NCI-H2171 treated with DMSO at 0.1 percent for 48 hours (cell line): Measurements from ENCODE around the gene CARS2.

Source experiments
- DNase-seq: peaks from one replicate; lab custom pipeline; 2025; lab: John Stamatoyannopoulos, UW

The CARS2 gene

DNA sequence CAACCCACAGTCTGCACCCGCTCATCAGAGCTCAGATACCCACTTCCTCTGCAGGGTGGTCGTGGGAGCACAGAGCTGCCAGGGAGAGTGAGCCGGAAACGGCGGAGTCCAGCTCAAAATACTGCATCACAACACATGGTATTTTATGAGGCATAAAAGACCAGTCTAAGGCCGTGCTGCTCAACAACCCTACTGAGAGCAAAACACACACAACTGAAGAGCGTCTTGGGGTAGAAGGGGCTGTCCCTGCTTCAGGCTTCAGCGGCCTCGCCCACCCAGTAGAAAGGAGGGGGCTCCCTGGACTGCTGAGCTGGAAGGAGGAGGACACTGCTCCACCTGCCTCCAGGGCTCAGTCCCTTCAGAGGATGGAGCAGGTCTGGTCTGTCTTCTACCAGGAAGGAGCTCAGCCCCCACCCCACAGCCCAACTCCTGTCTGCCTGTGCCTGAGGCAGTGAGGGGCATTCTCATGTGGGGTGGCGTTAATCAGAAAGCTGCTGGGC, 53.6 kb downstream of the CARS2 start:
- DNase-seq, result no peak

DNA sequence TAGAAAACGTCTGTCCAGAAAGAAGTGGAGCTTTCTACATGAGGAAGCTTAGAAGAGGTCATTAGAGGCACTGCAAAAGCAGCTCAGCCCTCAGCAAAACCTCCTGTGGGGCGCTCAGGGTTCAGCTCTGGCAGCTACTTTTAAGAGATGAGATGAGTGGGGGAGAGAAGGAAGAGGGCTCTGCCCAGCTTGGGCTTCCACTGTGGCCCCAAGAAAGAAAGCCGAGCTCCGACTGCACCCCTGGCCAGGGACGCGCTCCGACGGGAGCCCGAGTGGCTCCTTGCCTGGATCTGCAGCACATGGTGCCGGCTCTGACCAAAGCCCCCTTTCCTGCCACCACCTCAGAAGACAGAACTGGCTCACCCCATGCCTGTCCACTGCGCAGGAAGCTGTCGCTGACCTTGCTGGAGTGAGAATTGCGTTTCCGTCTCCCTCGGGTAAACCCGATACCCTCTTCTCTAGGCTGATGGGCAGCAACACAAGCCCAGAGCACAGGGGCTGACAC, 54.1 kb downstream of the CARS2 start:
- no peak for DNase-seq

DNA sequence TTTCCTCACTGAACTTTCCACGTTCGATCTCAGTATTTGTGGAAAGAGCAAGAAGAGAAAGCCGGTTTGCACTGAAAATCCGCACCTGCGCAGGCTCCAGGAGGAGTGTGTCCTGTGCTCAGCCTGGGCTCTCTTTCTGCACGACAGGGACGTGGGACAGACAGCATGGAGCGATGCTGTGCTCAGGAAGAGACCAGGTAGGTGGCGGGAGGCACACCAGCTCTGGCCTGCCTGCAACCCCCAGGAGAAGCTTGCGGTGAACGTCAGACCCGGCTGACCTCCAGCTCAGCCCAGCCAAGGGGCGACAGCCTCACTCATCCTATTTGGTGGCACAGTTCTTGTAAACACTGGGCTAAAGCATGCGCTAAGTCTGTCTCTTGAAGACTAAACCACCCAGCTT, 54.6 kb downstream of the CARS2 start:
- DNase-seq, result no peak

DNA sequence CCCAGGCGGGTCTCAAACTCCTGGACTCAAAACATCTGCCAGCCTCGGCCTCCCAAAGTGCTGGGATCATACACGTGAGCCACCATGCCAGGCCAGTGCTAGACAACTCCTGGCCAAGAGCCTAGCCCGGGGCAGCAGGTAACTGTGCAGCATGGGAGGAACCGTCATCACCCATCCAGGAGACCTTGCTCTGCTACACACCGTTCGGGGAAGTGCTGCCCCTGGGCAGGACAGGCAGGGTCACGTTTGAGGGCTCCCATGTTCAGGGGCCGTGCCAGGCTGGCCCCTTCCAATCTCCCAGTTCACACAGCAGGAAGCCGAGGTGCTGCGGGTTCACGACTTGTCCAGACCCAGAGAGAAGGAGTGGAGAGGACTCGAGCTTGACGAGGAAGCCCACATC, 55.5 kb downstream of the CARS2 start:
- no peak for DNase-seq

DNA sequence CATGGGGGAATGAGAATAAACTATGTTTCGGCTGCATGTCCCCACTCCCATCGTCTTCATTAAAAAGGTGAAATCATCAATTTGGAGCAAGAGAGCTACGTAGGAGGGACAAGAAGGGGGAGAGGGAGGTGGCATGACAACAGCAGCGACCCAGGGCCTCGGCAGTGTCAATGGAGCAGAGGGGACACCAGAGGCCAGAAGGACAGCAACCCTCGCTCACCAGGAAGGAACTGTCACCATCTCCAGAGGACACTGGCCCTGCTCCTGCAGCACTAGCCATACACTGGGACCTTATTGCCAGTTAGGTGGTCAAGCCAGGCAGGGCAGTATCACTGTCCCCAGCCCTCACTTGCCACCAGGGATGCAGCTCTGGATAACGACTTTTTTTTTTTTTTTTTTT, 56.4 kb downstream of the CARS2 start:
- DNase-seq, result no peak

DNA sequence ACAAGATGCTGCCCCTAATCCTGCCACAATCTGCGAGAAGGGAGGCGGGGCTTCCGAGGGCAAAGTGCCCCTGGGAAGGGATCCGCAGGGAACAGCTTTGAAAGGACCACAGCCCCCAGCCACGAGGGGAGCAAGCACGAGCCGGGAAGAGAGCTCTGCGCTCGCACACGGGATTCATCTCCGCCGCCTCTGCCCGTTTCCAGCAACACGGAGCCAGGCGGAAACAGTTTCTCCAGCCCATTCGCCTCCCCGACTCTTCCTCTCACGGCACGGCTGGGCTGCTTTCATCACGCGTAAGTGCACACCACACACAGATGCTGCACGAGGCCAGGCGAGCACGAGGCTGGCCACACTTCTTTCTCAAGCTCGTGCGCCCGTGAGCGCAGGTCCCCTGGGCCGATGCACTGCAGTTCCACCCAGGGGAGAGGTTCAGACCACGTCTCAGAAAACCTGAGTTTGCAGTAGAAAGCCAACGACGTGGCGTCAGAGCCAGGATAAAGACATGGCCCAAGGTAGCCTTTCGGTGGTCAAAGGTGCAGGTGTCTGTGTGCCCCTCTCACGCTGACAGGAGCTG, 57.0 kb downstream of the CARS2 start:
- DNase-seq, result no peak

DNA sequence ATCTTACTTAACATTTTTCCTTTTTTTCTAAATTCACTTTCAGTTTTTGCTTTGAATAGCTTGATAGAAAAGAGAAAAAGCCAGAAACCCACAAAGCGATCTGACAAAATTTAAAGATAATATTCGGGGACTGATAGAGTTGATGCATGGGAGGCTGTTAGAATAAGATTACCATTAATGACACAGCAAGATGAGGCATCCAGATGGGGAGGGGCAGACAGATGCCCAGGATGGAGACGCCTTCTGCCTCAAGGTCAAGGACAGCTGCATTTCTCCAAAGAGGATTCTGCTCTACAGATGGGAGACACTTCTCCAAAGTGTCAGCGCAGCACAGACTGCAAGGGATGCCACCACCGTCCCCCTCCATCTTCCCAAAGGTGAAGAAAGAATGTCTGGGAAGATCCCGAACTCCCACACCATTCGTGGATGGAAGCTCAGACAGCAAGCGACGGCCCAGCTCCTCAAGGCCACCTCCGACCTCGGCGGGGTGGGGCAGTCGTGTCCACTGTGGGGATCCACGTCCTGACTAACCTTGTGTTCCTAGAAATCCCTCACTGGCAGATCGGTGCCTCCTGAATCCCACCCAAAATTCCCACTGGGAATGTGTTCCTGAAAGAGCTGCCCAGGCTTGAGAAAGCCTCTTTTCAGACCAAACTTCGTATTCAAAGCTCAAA, 57.6 kb downstream of the CARS2 start:
- peak; percentile 38 for DNase-seq

DNA sequence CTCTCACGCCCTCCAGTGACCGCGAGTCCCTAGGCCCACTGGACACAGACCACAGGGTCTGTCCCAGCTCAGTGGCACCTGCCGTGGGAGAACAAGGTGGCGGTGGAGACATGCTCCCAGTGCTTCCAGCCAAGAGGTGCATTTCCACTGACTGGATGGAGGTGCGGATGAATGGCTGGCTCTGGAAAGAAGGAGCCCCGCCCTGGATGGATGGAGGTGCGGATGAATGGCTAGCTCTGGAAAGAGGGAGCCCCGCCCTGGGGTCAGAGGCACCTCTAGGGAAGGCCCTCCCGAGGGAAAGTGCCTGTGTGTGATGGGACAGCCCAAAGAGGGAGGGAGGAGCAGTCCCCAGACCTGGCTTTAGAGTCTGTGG, 58.6 kb downstream of the CARS2 start:
- no peak for DNase-seq

DNA sequence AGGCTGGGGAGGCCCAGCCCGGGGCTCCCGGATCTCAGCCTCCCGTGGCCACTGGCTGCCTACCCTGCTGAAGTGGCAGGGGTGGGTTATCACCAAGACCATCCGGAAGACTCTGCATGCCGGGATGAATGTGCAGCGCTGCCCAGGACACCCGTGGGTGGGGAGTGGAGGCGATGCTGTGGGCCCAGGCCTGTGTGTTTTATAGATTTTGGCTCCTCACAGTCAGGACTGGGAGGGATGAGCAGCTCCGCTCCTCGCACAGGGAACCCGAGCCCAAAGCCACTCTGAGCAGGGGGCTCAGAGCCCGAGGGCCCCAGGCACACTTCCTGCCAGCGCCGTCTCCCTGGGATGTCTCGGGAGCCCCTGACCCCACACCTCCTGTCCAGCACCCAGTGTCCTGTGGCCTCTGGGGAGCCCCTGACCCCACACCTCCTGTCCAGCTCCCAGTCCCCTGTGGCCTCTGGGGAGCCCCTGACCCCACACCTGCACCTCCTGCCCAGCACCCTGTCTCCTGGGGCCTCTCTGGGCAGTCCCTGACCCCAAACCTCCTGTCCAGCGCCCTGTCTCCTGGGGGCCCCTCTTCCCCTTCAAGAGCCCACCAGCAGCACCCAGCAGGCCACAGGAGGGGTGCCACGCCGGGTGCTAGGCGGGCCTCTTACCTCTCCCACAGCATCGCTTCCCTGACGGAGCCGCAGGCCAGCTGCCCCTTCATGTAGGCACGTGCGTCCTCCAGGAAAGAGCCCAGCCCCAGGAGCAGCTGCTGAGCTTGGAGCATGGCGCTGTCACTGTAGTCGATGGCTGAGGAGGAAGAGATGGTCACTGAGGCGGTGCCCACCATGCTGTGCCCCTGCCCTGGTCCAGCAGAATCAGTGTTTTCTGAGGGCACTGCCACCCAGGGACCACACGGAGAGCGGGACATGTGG, 59.2 kb downstream of the CARS2 start:
- DNase-seq, result no peak

DNA sequence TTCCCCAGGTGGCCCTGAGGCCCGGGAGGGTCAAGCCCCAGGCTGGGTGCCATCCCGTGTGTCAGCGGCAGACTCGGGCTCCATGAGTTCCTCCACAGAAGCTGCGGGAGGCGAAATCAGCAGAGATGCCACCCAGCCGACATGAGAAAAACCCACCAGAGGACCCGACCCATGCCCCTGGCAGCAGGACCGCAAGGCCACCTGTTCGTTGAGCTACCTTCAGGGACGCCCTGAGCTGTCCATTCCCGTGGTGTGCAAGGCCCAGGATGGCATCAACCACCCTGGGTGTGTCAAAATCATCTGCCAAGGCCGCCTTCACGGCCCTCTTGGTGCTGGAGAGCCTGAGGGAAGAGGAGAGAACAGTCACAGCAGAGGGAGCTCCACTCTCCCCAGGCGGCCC, 60.2 kb downstream of the CARS2 start:
- DNase-seq, result no peak

DNA sequence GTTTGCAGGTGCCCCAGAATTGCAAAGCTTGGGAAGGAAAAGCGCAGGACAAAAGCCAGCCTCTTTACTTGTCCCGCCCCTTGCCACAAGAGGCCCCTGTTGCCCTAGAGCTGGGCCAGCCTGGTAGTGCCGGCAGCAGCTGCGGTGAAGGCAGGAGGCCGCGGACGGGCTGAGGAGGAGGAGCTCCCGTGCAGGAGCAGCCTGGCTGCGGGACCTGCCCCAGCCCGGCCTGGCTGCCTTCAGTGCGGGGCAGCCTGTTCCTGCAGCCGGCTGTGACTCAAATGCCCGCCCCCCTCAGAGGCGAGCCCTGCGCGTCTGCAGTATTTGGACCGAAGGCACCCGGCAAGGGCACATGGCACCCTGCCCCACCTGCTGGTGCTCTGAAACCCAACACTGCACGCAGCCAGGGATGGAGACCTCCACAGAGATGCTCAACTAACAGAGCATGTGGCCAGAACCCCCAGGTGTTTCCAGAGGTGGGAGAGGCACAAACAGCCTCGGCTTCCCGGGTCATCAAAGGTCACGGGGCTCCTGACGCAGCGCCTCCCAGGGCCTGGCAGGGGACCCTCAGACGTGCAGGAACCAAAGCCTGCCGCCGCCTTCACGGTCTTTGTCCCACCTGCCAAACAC, 60.9 kb downstream of the CARS2 start:
- peak; percentile 86 for DNase-seq

DNA sequence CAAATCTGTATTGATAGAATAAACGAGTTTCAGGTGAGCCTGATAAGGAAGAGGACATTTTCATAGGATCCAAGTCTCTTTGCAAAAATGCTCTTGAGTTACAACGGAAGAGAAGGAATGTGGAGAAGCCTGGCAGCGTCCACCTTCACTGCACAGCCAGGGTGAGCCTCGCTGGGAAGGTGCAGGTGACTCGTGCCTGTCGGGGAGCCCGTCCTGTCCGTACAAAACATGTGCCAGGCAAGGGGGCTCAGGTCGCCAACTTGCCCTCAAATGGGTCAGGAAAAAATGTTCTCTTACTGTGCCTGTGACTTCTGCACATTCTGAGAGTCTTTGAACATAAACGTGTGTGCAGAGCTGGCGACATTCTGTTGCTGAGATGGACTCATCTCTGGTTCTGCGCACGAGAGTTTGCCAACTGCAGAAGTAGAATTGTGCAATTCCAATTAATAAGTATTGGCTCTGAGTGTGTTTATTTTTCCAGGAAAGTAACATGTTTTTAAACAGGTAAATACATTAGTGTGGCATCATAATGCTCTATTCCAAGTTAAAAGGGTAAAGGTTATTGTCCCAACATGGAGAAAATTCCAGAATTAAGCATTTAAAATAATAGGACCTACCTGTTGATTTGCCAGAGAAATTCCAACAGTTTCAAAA, 62.0 kb downstream of the CARS2 start:
- no peak for DNase-seq

DNA sequence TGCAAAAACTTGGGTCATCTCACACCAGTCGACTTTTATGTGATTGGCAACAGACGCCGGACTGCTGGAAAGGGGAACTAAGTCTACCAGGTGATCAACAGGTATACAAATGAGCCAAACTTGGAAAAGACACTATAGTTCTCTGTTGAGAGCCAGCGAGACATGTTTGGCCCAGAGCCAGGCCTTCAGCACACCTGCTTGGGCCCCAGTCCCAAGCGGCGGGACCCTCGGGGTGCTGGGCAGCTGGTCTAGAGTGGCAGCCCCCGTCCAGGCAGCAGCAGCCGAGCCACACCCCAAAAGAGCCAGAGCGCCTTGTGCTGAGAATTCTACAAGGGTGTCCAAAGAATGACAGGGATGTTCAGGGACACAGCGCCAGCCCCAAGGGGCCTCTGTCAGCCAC, 62.6 kb downstream of the CARS2 start:
- DNase-seq, result no peak

DNA sequence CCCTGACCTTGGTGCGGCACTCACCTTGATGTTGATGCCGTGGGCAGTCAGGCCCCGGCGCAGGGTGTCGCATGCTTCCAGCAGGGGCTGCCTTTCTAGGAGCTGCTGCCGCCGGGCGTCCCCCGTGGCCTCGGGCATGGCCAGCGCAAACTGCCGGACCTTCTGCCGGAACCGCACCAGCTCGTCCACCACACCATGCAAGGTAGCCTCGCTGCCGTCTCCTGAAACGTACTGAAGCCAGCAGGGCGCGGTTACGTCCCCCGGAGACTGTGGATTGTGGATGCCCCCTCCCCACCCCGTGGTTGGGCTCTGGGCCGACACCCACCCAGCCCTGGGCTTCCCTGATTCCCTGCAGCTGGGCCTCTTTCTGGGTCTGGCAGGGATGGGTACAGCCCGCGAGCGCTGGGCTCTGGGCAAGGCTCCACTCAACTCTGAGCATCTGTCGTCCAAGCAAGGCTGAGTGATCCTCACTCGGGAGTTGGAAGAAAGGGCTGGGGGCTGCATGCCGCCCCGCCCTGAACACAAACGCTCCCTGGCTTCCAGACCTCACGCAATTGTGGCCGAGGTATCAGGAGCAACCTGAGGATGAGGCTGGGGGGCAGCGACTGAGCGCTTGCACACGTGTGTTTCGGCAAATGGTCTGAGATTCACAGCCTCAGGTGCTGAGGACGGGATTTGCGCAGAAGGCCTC, 63.5 kb downstream of the CARS2 start:
- no peak for DNase-seq

DNA sequence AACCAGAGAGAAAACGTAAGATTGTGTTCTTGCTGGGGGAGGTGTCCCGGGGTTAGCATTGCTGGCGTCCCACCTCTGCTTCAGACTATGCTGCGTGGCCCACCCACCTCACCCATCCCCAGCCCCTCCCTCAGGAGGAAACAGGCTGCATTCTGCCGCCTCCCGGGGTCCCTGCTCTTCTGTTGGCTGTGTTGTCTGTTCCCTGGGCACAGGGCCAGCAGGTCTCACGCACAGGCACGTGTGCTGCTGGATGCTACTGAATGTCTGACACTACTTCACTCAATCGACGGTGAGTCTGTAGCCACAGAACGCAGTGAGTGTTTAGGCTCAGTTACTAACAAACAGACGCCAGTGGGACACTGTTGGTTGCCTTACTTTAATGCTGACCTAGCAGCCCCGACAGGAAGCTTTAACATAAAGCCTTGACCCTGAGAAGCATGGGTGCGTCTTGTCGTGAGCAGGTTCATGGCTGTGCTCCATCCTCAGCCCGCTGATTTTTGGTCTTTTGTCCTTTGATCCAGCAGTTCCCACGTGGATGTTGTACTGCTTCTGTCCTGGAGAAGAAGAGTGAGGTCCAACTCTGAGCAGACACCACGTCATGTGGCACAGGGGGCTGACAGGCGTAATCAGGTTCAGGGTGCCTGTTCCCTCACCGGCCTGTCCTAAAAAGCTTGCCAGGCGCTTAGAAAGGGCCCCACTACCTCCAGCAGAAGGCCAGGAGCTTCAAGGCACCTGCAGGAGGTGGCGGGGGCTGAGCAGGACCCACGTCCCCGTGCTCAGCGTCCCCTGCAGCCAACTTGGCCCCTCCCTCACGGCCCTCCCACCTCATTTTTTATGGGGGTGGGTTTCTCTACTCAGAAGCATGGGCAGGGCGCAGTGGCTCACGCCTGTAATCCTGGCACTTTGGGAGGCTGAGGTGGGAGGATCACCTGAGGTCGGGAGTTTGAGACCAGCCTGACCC, 64.6 kb downstream of the CARS2 start:
- DNase-seq, result peak; percentile 56

DNA sequence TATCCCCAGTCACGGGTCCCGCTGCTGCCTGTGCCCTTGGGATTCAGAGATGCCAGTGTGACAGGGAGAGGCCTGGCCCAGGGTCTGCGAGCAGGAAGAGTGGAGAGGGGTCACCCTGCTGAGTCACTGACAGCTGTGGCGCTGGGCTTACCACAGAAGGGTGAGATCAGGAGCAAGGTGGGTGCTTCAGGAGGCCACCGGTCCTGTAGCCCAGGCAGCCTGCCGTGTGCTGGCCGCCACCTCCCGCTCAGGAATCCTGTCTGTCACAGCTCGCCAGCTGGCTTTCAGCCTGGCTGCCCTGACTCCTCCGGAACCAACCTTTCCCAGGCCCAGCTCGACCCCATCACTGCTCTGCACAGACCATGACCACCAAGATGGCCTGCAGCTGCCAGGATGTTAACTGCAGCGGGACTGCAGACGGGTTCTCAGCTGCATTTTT, 65.3 kb downstream of the CARS2 start:
- DNase-seq, result no peak

DNA sequence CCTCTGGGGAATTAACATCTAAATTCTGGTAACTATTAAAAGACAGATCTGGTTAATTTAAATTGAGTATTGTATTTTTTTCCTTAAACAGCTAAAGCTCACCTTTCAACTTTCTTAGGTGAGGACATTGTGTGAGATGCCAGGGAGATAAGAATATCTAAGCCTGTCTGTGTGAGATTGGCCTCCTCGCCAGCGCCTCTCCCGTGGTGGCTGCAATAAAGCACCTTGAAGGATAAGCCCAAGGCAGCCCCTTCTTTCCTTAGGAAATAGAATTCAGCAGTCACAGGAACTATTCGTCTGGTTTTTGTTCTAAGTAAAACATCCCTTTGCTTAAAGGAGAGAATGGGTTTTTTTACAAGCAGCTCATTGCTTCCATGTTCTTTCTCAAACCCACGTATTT, 66.0 kb downstream of the CARS2 start:
- DNase-seq, result no peak

DNA sequence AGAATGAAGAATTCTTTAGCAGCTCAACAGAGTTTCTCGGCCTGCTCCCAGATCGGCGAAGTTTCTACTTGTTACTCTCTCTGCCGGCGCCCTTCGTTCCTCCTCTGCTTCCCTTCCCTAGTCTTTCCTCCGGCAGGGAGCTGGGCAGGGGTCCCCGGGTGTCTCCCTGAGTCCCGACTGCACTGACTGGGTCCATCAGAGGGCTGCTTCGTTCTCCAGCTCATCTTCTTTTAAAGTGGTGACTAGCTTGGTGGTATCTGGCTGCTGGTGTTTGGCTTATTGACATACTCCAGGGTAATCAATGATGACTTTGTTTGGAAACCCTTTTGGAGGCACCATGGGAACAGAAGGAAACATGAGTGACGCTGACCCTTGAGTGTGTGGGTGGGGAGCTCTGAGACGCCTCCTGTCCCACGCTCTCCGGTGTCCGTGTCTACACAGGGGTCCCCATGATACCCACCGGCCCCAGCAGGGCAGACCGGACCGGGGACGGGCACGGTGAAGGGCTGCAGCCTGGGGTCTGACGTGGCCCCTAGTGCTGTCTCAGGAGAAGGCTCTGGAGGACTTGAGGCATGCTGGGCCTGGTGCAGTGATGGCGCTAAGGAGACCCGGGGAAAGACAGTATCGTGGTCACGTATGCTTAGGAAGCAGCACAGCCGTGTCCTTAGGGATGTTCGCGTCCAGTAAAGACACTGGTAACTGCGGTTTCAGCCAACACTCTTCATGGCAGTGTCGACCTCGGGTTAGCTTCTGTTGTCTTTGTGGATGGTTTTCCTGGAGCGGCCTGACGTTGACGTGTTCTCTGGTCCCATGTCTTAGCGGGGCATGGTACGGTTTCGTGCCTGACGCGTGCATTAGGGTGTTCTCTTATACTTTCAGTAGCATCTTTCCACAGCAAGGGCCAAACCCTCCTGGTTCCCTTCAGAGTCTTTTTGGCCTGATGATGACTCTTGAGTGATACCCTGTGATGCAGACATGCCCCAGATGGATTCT, 66.8 kb downstream of the CARS2 start:
- DNase-seq, result no peak

DNA sequence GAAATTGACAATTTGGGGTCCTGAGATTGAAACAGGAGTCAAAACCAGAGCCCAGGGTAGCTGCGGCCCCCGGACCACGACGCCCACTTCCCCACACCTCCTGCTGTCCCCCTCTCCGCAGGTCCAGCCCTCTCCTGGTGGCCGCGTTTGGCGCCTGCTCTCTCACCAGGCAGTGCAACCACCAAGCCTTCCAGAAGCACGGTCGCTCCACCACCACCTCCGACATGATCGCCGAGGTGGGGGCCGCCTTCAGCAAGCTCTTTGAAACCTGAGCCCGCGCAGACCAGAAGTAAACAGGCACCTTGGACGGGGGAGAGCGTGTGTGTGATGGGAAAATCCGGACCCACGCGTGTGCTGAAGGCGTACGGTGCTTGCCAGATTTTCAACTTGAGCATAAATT, 67.7 kb downstream of the CARS2 start:
- no peak for DNase-seq
